Left renal cortex interstitium (tissue), 4 donors: ENCODE measurements around the gene TMA7. TPM values are rescaled to one million over a fixed set of nuclear protein-coding genes. Genes with fewer than 3 reads are reported as not detected.
A peak's percentile ranks its signal among the peaks of the same experiment; 100 is the strongest.

Source experiments
- DNase-seq, 4 donors: peaks; one replicate each; pipeline ENCODE4 v3.0.0-alpha.2; 2013; ENCODE audit warnings: low read depth in 4 of 4, low spot score in 2 of 4, missing footprints in 1 of 4
- polyA plus RNA-seq, 4 donors: library from polyadenylated mRNA; unstranded; fragments of 120-200 nt; gene quantifications; one replicate each; pipeline ENCODE4 v1.2.1, GENCODE V29; 2013; ENCODE audit not compliant: insufficient read length in 4 of 4

Gene TMA7
- polyA plus RNA-seq, 4 donors = 279 to 369 (median 294) TPM

DNA sequence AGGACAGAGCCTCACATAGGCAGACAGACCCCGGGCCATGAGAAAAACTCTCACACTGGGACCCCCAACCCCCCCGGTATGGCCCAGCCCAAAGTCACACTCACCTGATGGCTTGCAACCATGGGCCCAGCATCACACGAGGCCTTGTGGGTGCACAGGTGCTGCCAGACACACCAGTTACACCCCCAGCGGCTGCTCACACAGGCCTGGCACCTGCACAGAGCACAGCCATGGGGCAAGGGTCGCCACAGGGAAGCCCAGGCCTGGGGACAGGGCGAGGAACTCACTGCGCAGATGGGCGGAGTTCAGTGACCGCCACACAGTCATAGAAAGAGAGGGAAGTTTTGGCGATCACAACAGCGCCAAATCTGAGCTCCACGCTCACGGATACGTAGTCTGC is 19.5 kb upstream of the TMA7 start:
- DNase-seq = no peak

DNA sequence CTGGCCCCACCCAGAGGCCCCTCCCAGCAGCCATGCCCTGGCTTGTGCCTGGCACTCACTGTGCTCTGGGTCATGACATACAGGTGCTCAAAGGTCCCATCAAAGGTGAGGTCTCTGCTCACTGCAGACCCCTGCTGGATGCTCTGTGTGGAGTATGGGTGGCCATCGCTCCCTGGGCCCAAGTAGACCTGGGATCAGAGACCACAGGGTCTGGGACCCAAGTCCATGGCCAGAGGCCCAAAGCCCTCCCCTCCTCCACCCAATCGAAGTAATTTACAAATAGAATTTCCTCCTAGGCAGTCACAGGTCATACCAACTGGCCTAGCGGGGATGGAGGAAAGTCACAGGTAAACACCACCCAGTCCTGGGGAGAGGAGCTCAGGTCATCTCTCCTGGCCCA is 17.8 kb upstream of the TMA7 start:
- no peak for DNase-seq

DNA sequence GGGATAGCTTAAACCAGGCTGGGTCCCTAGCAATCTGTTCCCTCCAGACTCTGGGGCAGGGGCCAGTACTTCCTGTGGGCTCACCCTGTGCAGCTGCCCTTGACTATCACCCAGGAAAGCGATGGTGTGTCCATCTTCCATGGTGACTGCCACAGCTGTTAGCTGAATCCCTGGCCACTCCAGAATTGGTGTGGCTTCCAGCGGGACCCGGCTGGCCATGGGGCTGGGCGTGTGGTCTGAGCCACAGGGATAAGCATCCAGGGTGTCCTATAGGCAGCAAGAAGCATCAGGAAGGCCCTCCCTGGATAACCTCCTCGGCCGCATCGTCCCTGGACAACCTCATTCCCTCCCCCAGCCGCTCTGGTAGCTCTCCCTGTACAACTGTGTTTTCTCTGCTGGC is 17.4 kb upstream of the TMA7 start:
- no peak for DNase-seq

DNA sequence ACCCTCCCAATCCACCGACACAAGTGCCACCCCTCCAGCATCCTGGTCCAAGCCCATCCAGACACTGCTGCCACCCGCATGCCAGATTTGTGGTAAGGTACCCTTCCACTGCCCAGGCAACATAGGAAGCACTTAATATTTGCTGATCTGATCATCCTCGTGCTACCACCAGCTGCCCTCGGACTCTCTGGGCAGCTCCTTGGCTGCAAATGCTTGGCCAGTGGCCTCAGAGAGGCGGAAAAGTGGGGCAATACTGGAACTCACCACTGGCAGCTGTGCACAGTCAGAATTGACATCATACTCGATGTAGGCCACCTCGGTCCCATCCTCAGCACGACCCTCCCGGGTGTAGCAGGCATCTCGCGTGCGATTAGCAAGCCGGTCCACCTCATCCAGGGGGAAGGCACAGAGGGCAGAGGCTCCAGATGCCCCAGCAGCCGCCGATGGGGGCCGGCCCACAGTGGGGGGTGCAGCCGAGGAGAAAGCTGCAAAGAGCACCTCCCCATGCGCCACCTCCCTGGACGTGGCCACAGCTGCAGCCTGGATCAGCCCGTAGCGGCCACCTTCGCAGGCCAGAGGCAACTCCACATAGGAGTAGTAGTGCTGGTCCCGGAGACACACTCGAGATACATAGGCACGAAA is 16.7 kb upstream of the TMA7 start:
- no peak for DNase-seq

DNA sequence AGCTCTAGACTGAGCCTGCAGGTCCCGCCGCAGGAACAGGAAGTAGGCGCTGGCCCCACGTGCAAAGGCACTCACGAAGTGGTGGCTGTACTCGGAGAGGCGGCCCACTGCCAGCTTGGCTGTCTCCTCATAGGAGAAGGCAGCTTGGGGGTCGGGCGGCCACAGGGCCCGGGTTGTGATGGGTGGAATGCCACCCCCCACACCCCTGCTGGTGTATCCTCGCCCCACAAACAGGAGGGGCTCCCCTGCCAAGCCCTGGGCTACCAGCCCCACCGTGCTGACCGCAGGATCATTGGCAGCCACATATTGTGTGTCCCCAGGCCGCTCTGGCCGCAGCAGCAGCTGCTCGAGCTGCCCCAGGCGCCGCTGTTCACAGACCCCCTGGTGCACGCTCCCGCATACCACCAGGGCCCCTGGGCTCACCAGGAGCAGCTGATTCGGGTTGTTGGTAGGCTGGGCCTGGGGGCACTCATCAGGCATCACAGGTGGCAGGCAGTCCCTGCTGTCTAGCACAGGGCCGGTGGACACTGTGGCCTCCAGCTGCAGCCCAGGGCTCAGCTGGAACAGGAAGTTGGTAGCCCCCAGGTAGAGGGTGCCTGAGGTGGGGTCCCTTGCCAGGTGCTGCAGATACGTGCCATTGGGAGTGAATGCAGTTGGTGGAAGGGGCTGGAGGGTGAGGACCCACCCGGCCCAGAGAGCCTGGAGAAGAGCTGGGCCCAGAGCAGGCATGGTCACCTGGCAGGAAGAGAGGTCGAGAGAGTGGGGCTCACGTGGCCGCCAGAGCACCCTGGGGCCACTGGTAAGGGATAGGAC is 16.0 kb upstream of the TMA7 start:
- no peak for DNase-seq

DNA sequence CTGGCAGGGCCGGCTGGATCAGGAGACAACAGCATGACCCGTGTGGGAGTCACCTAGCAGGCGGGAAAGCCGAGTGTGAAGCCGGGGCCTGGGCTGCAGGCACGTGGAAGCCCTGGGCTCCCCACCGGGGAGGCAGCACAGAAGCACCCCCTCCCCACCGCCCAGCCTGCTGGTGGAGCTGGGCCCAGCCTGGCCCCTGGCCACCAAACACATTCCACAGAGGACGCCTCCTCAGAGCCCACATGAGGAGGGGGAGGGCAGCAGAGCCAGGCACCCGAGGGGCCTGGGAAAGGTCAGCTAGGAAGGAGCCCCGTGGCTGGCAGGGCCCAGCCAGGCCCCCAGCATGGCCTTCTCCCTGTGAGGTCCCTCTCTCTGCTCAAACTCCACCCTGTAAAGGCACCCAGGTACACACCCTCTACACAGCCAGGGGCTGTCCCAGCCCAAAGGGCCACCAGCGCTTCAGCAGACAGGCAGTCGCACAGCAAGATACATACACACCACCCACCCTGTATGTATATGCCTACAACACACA is 14.7 kb upstream of the TMA7 start:
- DNase-seq = no peak

DNA sequence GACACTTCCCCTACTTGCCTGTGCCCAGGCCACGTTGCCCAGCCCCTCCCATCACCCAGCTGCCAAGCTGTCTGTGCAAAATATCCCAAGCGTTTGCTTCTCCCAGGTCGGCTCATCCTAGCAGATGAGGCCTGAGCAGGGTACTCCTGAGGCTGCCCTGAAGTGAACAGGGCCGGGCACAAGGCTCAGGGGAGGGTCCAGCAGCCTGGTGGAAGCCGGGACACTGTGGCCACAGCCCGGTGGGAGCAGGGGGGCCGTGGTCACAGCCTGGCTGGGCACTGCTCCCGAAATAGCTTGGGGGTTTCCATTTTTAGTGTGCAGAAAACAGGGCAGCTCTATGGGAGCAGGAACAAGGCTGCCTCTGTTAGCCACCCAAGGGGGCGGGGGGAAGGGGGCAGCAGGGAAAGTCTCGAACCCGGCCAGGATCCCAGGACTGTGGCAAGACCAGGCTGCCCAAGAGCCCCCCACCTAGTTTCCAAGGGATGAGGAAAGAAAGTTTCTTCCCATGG is 13.6 kb upstream of the TMA7 start:
- DNase-seq = no peak

DNA sequence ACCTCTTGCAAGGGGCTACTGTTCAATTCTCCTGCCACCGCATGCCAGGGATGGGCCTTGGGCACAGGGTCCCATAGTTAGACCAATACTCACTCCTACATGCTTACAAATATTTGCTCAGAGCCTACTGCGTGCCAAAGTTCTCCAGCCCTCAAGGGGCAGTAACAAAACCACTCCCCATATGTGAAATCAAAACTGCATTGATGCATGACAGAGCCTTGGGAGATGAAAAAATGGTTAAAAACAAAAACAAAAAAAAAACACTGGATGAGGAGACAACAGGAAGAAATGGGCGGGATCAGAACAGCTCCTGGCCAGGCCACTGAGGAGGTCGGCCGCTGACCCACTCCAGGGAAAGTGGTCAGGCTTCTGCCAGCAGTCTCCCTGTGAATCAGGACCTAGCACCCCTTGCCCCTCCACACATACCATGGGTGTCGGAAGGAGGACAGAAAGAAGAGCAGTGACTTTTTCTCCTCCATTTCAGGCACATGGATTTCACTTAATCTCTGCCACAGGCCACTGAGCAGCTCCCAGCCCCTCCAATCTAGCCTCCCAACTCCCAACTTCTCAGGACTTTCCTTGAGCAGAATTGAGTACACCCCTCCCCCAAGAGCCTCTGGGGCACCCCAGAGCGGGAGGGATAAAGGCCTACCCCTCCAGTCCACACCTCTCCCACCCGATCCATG is 13.0 kb upstream of the TMA7 start:
- DNase-seq = no peak

DNA sequence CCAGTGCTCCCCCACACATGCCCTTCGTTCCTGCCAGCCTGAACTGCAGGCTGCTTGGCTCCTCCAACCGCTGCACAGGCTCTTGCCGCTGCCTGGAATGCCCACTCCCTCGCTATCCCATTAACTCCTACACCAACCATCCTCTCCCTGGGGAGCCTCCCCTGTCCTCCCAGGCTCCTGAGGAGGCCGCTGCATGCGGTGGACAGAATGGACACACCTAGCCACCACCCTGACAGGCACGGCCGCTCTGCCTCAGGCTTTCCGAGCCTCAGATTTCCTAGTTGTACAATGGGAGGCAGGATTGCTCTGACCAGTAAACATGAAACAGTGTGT is 12.5 kb upstream of the TMA7 start:
- DNase-seq = no peak

DNA sequence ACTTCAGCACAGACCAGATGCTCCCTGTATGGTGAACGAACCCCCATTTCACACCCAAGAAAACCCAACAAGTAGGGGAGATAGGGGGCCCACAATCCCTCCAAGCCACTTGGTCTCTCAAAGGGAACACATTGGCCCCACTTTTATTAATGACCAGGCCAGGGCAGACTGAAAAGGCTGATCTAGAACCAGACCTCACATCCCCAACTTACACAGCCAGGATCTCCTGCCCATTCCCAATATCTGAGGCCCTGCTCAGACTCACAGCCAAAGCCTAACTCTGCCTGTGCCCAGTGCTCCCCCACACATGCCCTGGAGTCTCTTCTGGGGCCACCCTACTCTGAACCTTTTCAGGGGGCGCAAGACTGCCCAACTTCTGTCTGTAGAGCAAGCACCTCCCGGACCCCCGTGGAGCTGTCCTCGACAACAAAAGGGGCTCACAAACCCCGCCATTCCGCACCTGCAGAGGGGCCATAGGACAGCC is 11.9 kb upstream of the TMA7 start:
- no peak for DNase-seq

DNA sequence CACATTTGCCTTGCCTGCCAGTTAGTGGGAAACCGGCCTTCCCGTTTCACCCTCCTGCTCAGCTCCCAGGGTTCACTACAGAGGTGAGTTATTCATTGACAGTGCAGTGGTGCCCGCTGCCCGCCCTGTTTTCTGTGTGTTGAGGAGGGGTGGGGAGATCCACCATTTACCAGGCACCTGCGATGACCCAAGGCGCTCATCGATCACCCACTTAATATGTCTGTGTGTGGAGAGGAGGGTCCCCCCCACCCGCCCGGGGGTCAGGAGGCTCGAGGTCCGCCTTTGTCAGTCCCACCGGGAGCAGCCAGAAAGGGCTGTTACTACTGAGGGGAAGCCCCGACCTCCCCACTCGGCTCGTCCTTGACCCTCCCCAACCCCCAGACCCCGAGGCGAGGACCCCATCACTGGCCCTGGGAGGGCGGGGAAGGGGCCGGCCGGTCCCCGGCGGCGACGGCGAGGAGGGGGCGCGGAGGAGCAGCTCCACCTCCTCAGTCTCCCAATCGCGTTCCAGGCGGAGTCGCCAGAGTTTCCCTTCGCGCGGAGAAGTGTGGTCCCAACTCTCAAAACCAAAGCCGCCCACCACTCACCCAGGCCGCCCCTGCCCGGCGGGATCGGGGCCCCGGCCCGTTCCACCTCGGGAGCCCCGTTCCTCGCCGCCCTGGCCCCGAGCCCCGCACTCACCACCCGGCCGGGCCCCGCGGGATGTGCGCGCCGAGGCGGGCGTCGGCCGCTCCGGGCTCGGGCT is 11.3 kb upstream of the TMA7 start:
- DNase-seq = no peak

DNA sequence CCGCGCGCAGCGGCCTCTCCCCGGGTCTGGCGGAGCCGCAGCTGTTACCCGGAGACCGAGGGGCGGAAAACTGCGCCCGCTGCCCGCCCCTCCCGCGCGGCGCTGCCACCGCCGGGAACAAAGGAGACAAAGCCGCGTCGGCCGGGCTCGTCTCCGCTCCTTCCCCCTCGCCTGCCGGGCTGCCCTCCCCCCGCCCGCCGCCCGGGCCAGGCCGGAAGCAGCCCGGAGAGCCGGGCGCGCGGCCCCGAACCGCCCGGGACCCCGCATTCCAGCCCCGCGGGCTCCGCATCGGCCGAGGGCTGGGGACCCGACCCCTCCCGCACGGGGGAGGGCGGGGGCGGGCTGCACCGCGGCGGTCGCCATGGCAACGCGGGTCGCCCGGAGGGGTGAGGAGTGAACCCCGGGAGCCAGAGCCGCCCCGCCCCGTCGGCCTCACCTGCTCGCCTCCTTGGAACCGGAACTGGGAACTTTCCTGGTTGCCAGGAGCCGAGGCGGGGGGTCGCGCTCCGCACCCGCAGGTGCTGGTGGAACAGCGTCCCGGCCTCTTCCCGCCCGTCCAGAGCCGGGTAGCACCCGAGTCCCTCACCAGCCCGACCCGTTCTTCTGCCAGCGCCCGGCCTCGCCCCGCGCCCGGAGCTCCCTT is 10.6 kb upstream of the TMA7 start:
- no peak for DNase-seq

DNA sequence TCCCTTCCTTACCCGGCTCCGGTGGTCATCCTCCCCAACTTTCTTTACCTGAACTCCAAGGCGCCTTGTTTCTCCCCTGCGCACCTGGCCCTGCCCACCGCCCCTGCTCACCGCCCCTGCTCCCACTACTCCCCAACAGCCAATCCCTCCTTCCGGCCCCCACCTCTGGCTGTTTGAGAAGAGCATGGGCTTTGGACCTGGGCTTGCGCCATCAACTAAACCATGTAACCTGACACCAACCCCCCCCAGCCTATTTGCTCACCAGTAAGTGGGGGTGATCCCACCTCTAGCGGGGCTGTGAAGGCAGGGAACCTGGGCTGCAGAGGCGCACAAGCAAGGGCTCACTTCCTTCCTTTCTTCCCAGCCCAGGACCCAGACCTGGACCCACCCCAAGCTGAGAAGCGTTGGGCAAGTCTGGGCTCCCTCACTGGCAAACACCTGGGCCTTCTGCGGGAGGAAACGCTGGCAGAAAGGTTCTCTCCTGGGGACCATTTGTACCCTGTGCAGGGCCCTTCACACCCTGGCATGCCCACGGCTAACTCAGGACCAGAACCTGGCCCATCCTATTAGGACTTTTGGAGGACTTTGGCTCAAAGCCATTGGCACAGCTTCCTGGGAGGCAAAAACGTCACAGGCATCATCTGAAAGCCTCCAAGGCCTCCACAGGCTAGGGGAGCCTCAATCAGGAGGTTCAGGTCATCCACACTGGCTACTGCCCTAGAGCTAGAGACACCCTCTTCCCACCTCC is 9.9 kb upstream of the TMA7 start, which contains the start of gene PLXNB1:
PLXNB1 (minus strand) TSS at position 127 of the 748 bp plus-strand sequence. CDS start 5,475 bp downstream, outside the sequence.
- DNase-seq = peak in 1 of 4 donors; percentile 87

DNA sequence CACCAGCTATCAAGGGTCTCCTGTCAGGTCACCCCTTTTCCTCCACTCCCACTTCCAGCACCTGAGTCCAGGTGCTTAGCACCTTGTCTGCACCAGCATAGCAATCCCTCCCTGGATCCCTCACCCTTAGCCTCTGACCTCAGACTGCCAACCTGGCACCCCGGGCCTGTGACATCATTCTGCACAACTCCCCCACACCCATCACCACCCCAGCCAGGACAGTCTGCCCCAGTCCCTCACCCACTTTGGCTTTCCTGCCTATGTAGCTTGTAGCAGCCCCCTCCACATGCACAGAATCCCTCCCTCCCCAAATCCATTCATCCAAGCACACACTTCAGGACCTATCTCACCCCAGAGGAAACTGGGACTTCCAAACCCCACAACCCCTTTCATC is 9.4 kb upstream of the TMA7 start:
- DNase-seq = no peak

DNA sequence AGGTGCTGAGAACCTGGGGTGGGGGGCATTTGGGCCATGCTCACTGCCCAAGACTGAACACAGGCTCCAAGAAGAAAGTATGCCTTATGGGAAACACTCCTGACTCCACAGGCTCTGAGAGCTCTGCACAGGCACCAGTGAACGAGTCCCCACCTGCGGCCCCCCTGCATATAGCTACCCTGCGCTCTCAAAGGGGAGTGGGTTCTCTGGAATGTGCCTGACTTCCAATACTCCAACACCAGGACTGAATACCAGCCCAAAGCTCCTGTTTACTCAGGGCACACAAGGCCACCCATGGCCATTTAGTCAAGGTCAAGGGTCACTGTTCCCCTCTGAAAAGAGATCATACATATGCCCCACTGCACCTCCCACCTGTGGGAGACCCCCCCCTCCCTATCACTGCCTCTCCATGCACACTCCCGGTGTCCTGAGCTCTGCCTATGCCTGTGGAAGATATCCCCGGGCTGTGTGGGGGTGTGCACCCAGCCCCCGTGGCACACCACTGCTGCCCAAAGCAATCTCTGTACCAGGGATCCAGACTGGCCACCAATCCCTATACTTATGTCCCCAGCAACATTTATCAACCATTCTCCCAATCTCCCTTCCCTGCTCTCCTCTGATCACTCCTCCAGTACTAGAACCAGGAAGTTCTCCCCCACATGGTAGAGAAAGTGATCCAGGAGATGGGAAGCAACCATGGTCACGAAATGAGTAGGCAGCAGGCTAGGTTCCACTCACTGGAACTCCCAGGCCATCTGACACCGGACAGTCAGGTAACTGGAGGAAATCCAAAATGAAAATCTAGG is 8.6 kb upstream of the TMA7 start:
- no peak for DNase-seq

DNA sequence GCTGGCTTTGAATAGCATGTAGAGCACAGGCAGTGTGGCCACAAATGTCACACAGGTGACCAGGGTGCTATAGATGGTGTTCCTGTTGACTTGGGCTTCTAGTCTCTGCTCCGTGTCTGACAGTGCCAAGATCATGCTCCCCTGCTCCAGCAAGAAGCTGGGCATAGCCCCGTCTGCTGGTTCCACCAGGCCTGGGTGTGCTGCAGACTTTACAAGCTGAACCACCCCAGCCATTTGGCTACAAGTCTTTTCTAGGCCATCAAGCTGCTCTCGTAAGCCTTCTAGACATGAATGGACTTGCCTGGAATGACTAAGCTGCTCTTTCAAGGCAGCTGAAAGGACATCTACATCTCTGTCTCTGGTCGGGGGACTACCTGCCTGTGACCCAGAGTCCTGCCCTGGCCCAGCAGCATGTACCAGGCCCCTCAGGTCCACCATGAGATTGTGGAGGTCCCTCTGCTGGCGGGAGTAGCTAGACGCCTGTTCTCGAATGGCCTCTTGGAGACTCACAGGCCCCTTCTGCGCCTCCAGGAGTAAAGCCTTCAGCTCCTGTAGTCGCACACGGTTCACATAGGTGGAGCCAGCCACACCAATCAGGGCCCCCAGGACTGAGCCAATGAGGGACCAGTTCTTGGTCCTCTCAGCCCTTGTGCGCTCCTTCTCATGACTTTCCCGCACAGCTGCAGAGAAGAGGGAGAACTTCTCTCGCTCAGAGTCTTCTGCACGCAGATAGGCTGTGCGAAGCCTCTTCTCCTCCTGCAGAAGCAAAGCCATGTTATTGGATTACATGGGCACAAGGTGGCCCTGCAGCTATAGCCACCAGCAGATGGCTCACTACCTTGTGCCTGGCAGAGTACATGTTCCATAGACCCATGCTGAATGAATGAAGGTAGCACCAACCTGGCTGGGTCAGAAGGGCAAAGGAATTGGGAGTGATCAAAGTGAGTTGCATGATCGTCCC is 7.4 kb upstream of the TMA7 start:
- no peak for DNase-seq

DNA sequence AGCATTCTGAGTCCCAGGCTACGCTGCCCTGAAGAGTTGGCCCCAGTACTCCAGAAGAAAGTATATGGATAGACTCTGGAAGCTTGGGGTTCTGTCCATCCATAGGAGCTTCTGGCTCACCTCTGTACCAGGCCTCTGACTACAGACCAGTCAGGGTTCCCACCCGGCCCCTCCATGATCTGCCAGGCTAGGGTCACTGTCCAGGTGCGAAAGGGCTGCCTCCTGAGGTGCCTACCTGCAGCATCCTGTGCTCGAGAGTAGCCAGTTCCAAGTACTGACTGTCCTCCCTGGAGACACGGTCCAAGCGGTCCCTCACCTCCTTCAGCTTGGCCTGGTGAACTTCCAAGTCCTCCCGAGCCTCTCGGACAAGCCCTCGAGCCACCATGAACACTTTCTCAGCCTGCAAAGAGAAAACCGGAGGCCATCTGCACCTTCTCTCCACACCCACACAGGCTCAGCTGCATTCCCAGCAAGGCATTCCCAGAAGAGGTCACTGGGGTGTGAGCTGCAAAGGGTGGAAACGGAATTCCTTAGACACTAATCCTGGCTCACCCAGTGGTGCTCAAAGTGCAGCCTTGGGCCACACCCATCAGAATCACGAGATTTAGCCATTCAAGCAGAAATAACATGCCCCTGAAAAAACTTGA is 6.5 kb upstream of the TMA7 start:
- DNase-seq = no peak
